Activated CD4-positive, alpha-beta T cell treated with anti-CD3 and anti-CD28 coated beads, Interleukin-2, amount 10 ng/mL, durations not matched to agents 7 days and 5 days (primary cell): ENCODE results near the gene PSMG3. TPM values are rescaled to one million over a fixed set of nuclear protein-coding genes. Genes with fewer than 3 reads are reported as not detected.
"Not testable (repeated sequence)": the region's sequence is repeated elsewhere in the genome, so short reads cannot be mapped to it uniquely, and the experiment has no call there.

Experiments
- CTCF ChIA-PET: fragments of 350-600 bp; sonication (Branson Sonifier 250); formaldehyde crosslinking; loops from one replicate; lab custom pipeline; 2021; ENCODE audit warnings: antibody characterized with exemption; lab: Charles Lee
- POLR2A ChIA-PET: fragments of 350-600 bp; sonication (Branson Sonifier 250); formaldehyde crosslinking; loops from one replicate; lab custom pipeline; 2021; ENCODE audit warnings: antibody characterized with exemption; lab: Charles Lee
- DNase-seq: peaks from one replicate; pipeline ENCODE4 v3.0.0-alpha.2; 2020
- H3K27ac Mint-ChIP-seq: one replicate; pipeline ENCODE4 v1.8.0; 2021; ENCODE audit warnings: mild to moderate bottlenecking, moderate library complexity, mixed read lengths
- H3K27me3 Mint-ChIP-seq: one replicate; pipeline ENCODE4 v1.8.0; 2021; ENCODE audit warnings: mixed read lengths
- H3K36me3 Mint-ChIP-seq: one replicate; pipeline ENCODE4 v1.8.0; 2021; ENCODE audit warnings: low read depth, mixed read lengths
- H3K4me1 Mint-ChIP-seq: one replicate; pipeline ENCODE4 v1.8.0; 2021; ENCODE audit warnings: mixed read lengths
- H3K4me3 Mint-ChIP-seq: one replicate; pipeline ENCODE4 v1.8.0; 2021; ENCODE audit warnings: mild to moderate bottlenecking, moderate library complexity, mixed read lengths
- H3K9me3 Mint-ChIP-seq: one replicate; pipeline ENCODE4 v1.8.0; 2021; ENCODE audit warnings: mixed read lengths
- total RNA-seq, 2 experiments: library from RNA; stranded (reverse); gene quantifications; one replicate each; pipeline ENCODE4 v1.2.3, GENCODE V29; 2021

The PSMG3 gene
- total RNA-seq, 2 experiments from 2014 or later: 23.1 to 29.3 TPM

DNA sequence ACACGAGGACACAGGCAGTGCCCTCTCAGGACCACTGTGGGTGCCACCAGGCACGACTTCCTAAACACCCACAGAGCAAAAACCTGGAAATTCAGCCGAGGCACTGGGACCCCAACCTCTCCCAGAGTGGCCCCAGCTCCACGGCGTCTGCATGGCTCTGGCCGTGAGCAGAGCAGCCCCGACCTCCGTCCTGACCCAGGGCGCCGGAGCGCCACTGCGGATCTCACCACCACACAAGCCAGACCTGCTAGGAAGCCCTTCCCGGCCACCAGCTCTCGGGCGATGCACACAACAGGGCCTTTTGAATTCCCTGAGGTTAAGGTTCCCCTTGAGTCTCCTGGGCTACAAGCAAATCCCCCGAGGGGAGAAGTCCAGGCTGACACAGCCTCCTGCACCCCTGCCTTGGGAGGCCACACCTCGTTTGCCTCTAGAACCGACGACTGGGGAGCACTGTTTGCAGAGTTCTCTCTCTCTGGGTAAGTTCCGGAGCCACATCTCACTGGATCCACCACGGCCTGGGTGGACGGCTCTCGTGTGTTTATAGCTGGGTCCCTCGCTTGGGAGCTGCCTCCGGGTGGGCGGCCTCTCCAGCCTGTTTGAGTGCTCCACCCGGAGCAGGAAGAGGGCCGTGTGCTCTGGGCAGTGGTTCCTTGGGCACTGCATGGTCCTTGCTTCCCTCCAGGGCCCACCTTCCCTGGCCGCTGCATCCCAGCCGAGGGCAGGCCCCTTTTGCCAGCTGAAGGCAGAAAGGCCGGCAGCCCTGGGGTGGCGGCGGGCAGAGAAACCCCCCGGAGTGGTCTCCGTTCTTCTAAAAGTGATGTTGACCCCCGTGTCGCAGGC is 15.5 kb upstream of the PSMG3 start:
- Mint-ChIP-seq H3K27me3 (peaks cover 2% of the 10 kb centered on the region), H3K4me1 (no peaks in the 10 kb centered on the region), H3K27ac (no peak overlapping the region), H3K4me3 (no peak overlapping the region), H3K36me3 (no peaks in the 10 kb centered on the region), H3K9me3 (peaks cover 6% of the 10 kb centered on the region)
- ChIA-PET CTCF (no interaction called here), POLR2A (interaction anchor here (0.6 kb wide), 1 partner anchor 591 kb away, joined by 7 read pairs; no protein-coding TSS in a partner anchor)
- DNase-seq: no peak

DNA sequence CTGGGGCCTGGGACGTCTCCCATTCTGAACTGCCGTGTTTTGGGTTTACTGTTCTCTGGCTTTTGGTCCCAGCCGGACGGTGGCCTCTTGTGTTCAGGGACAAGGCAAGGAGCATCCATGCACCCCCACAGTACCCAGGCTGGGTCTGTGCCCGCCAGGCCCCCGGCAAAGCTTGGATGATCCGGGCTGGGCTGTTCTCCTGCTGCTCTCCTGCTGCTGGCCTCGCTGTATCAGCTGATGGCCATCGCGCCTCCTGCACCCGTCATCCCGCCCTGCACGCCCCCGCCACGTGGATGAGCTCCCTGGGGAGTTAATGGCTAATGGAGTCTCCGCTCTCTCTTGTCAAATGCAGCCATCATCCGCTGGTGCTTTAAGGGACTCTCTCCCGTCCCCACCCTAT is 14.9 kb upstream of the PSMG3 start:
- no peak for DNase-seq
- H3K4me1 Mint-ChIP-seq: peaks cover 3% of the 10 kb centered on the region
- H3K9me3 Mint-ChIP-seq: peaks cover 6% of the 10 kb centered on the region
- peaks cover 2% of the 10 kb centered on the region for H3K27me3 Mint-ChIP-seq
- H3K4me3 Mint-ChIP-seq: no peak overlapping the region
- no peak overlapping the region for H3K27ac Mint-ChIP-seq
- CTCF ChIA-PET: no interaction called here
- POLR2A ChIA-PET: no interaction called here
- no peaks in the 10 kb centered on the region for H3K36me3 Mint-ChIP-seq

DNA sequence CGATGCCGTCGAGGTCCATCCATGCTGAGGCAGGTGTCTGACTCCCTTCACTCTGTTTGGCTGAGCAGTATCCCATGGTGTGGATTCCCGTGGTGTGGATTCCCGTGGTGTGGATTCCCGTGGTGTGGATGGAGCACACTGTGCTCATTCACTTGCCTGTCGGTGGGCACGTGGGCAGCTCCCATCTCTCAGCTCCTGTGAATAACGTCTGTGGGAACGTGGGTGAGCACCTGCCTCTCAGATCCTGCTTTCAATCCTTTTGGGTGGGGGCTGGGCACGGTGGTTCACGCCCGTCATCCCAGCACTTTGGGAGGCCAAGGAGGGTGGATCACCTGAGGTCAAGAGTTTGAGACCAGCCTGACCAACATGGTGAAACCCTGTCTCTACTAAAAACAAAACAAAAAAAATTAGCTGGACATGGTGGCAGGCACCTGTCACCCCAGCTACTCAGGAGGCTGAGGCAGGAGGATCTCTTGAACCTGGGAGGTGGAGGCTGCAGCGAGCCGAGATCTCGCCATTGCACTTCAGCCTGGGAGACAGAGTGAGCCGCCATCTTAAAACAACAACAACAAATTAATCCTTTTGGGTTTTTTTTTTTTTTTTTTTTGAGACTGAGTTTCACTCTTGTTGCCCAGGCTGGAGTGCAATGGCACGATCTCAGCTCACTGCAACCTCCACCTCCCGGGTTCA is 13.6 kb upstream of the PSMG3 start:
- DNase-seq, CTCF ChIA-PET, POLR2A ChIA-PET, H3K4me3 Mint-ChIP-seq, H3K36me3 Mint-ChIP-seq, H3K27ac Mint-ChIP-seq, H3K27me3 Mint-ChIP-seq, H3K4me1 Mint-ChIP-seq, H3K9me3 Mint-ChIP-seq: not testable (repeated sequence)

DNA sequence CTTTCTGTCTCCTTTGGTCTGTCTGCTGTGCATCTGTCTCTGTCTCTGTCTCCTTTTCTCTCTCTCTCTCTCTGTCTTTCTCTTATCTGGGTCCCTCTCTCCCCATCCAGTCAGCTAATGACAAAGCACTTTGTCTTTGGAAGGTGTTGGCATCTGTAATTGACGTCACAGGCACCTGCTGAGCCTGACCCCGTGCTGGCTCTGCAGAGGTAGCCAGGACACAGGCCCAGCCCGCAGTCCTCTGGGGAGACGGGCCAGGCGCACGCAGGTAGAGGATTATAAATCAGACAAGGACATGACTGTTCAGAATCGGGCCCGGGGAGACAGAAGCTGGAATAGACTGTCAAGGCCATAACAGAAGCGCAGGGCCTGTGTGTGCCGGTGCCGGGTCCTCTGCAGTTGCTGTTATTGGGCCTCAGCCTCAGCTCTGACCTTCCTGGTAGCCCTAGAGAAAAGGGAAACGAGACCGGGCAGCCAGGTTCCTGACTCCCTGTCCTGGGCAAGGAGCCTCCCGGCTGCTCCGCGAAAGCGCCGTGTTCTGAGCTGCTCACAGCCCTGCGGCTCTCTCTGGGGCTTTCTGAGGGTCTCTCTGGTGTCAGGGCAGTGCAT is 10.7 kb upstream of the PSMG3 start:
- ChIA-PET POLR2A (no interaction called here), CTCF (interaction anchor here (1.1 kb wide), 1 partner anchor 10 kb away, joined by 3 read pairs; no protein-coding TSS in a partner anchor)
- H3K27ac Mint-ChIP-seq: no peak overlapping the region
- H3K36me3 Mint-ChIP-seq: no peaks in the 10 kb centered on the region
- DNase-seq: no peak
- H3K27me3 Mint-ChIP-seq: no peaks in the 10 kb centered on the region
- no peak overlapping the region for H3K4me3 Mint-ChIP-seq
- peaks cover 4% of the 10 kb centered on the region for H3K4me1 Mint-ChIP-seq
- no peaks in the 10 kb centered on the region for H3K9me3 Mint-ChIP-seq

DNA sequence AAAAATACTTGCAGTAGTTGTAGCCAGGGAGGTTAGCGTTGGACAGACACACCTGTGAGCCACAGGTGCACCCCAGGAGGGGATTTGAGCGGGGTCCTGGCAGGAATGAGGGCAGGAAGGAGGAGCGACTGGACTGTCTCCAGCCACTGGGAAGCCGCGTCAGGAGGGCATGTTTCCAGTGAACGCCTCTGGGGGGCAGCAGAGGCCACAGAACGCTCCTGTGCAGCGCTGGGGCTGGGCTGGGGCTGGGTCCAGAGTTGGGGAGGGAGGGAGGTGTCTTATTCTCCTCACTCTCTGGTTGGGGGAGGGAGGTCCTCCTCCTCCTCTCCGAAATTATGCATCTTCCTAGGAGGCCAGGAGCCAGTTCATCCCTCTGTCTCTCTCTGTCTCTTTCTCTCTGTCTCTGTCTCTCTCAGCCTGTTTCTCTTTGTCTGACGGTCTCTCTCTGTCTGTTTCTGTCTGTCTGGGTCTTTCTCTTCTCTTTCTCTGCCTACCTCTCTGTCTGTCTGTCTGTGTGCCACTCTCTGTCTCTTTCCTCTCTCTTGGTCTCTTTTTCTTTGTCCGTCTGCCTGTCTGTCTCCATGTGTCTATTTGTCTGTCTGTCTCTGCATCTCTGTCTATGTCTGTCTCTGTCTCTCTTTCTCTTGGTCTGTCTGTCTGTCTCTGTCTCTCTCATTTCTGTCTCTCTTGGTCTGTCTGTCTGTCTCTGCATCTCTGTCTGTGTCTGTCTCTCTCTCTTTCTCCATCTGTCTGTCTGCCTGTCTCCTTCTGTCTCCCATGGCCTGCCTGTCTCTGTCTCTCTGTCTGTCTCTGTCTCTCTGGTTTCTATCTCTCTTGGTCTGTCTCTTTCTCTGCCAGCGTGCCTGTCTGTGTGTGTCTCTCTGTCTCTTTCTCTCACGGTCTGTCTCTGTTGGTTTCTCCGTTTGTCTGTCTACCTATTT is 9.9 kb upstream of the PSMG3 start:
- ChIA-PET CTCF (interaction anchor here (0.7 to 1.2 kb wide), 5 partner anchors 9 to 768 kb away, joined by 3 to 5 read pairs (median 3); partner anchors contain the start of gene PSMG3), POLR2A (no interaction called here)
- H3K27me3 Mint-ChIP-seq: no peaks in the 10 kb centered on the region
- DNase-seq: peak; percentile 76
- H3K9me3 Mint-ChIP-seq: no peaks in the 10 kb centered on the region
- H3K4me3 Mint-ChIP-seq: no peak overlapping the region
- H3K27ac Mint-ChIP-seq: no peak overlapping the region
- H3K4me1 Mint-ChIP-seq: peaks cover 4% of the 10 kb centered on the region
- no peaks in the 10 kb centered on the region for H3K36me3 Mint-ChIP-seq

DNA sequence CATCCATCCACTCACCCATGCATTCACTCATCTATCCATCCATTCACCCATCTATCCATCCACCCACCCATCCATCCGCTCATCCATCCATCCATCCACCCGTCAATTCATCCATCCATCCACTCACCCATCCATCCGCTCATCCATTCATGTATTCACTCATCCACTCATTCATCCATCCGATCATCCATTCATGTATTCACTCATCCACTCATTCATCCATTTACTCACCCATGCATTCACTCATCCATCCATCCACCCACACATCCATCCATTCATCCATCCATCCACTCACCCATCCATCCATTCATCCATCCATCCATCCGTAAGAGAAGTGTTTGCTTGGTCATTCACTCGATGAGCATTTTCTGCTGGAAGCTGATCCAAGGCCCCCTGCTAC is 8.7 kb upstream of the PSMG3 start:
- Mint-ChIP-seq H3K36me3 (no peaks in the 10 kb centered on the region), H3K4me3 (no peak overlapping the region), H3K9me3 (no peaks in the 10 kb centered on the region), H3K27ac (no peak overlapping the region), H3K4me1 (peaks cover 4% of the 10 kb centered on the region), H3K27me3 (no peaks in the 10 kb centered on the region)
- CTCF ChIA-PET: interaction anchor here (1.1 to 1.2 kb wide), 3 partner anchors 8 to 769 kb away, joined by 3 to 5 read pairs (median 3); partner anchors contain the start of gene PSMG3
- no peak for DNase-seq
- POLR2A ChIA-PET: no interaction called here

DNA sequence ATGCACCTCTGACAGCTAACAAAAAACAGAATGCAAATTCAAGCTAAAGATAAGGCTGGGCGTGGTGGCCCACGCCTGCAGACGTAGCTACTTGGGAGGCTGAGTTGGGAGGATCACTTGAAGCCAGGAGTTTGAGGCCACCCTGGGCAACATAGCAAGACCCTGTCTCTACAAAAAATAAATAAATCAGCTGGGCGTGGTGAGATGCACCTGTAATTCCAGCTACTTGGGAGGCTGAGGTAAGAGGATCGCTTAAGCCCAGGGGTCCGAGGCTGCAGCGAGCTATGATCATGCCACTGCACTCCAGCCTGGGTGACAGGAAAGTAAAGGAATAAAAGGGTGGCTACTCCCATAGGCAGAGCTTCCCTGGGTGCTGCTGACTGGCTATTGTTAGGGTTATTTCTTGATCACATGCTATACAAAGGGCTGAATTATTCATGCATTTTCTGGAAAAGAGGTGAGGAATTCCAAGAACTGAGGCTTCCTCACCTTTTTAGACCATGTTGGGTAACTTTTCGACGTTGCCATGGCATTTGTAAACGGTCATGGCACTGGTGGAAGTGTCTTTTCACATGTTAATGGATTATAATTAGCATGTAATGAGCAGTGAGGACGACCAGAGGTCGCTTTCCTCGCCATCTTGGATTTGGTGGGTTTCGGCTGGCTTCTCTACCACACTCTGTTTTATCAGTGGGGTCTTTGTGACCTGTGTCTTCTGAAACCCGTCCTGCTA is 6.9 kb upstream of the PSMG3 start:
- POLR2A ChIA-PET: no interaction called here
- Mint-ChIP-seq H3K4me3 (no peak overlapping the region), H3K27ac (no peak overlapping the region)

DNA sequence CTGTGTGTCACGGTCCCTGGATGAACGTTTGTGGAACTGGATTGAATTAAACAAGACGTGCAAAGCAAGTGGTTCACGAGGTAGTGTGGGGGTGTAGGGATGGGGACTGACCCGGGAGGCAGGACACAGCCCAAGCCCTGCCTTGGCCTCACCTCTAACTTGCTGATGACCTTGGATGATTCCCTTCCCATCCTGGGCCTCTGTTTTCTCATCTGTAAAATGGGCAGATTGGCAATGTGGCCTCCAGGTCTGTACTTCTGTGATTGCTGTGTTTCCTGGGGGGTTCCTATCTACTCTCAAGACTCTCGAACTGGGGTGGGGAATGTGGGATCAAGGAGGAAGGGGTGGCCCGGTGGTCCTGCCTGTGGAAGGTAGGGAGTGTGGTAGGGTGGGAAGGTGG is 6.0 kb upstream of the PSMG3 start:
- no peaks in the 10 kb centered on the region for H3K27me3 Mint-ChIP-seq
- no peak overlapping the region for H3K4me3 Mint-ChIP-seq
- peaks cover 22% of the 10 kb centered on the region for H3K4me1 Mint-ChIP-seq
- ChIA-PET CTCF (no interaction called here), POLR2A (no interaction called here)
- H3K36me3 Mint-ChIP-seq: no peaks in the 10 kb centered on the region
- no peak overlapping the region for H3K27ac Mint-ChIP-seq
- H3K9me3 Mint-ChIP-seq: no peaks in the 10 kb centered on the region
- DNase-seq: no peak

More for the DNA sequence above, 6.9 kb upstream of the PSMG3 start:
- DNase-seq: no peak
- Mint-ChIP-seq H3K9me3 (no peaks in the 10 kb centered on the region), H3K27me3 (no peaks in the 10 kb centered on the region), H3K4me1 (peaks cover 14% of the 10 kb centered on the region), H3K36me3 (no peaks in the 10 kb centered on the region)
- CTCF ChIA-PET: interaction anchor here (0.6 kb wide), 1 partner anchor 70 kb away, joined by 3 read pairs; no protein-coding TSS in a partner anchor

DNA sequence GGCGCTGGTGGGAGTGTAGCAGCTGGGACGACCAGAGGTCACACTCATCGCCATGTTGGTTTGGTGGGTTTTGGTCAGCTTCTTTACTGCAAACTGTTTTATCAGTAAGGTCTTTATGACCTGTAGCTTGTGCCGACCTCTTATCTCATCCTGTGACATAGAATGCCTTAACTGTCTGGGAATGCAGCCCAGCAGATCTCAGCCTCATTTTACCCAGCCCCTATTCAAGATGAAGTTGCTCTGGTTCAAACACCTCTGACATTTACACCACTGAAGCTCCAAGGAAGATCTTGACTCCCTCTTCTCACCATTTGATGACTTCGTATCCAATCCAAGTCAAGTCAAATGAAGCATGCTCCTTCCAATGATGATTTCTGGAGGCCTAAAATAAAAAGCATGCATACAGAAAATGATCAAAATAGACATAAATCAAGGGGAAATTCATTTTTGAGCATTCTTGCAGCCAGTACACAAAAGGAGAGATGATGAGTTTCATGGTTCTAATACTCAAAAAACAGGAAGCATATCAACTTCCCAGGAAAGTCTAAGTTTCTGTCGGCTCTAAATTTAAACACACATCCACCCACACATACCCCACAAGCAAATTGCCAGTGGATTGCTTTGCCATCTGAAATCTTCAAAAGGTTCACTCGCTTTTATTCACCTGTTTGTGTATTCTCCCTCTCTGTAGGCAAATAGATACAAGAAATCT is 2.4 kb upstream of the PSMG3 start:
- no peaks in the 10 kb centered on the region for H3K27me3 Mint-ChIP-seq
- POLR2A ChIA-PET: interaction anchor here (0.8 kb wide), 1 partner anchor 11 kb away, joined by 4 read pairs; no protein-coding TSS in a partner anchor
- no peak overlapping the region for H3K27ac Mint-ChIP-seq
- no peak for DNase-seq
- H3K4me3 Mint-ChIP-seq: no peak overlapping the region
- peaks cover 6% of the 10 kb centered on the region for H3K36me3 Mint-ChIP-seq
- peaks cover 32% of the 10 kb centered on the region for H3K4me1 Mint-ChIP-seq
- CTCF ChIA-PET: no interaction called here
- H3K9me3 Mint-ChIP-seq: no peaks in the 10 kb centered on the region

DNA sequence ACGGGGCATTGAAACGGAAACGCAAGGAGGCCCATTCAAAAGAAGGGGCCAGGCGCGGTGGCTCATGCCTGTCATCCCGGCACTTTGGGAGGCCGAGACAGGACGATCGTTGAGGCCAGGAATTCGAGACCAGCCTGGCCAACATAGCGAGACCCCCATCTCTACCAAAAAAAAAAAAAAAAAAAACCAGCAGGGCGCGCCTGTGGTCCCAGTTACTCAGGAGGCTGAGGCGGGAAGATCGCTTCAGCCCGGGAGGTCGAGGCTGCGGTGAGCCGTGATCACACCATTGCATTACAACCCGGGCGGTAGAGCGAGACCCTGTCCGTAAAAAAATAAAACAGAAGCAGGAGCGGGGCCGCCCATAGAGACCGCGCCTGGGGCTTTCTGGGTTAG is 396 bp downstream of the PSMG3 start:
- DNase-seq: no peak
- ChIA-PET CTCF (interaction anchor here (0.7 to 1.6 kb wide), 3 partner anchors 9 to 285 kb away, joined by 3 to 5 read pairs (median 3); no protein-coding TSS in a partner anchor), POLR2A (no interaction called here)
- Mint-ChIP-seq H3K4me1 (peaks cover 35% of the 10 kb centered on the region), H3K27me3 (no peaks in the 10 kb centered on the region), H3K36me3 (peaks cover 11% of the 10 kb centered on the region), H3K27ac (peak overlapping the region; percentile 90), H3K4me3 (peak overlapping the region; percentile 86), H3K9me3 (no peaks in the 10 kb centered on the region)

DNA sequence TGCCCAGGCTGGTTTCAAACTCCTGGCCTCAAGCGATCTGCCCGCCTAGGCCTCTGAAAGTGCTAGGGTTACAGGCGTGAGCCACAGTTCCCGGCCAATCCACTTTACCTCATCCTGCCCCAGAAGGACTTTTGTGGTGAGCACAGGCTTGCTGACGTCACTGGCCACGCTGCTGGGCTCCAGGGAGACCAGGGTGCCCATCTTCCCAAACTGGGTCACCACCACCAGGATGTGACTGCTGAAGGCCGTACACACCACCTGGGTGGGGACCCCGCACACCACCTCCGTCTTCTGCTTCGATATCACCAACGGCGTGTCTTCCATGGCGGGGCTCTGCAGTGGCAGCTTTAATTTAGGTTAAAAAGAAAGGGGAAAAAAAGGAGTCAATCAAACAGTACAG is 816 bp downstream of the PSMG3 start:
- no peaks in the 10 kb centered on the region for H3K27me3 Mint-ChIP-seq
- H3K4me3 Mint-ChIP-seq: peak overlapping the region; percentile 86
- peaks cover 35% of the 10 kb centered on the region for H3K4me1 Mint-ChIP-seq
- ChIA-PET CTCF (interaction anchor here (0.7 kb wide), 2 partner anchors 275 to 286 kb away, joined by 3 read pairs; no protein-coding TSS in a partner anchor), POLR2A (no interaction called here)
- H3K9me3 Mint-ChIP-seq: no peaks in the 10 kb centered on the region
- peaks cover 11% of the 10 kb centered on the region for H3K36me3 Mint-ChIP-seq
- peak; percentile 22 for DNase-seq
- H3K27ac Mint-ChIP-seq: peak overlapping the region; percentile 90
